Ovary (tissue), 3 donors: ENCODE data around the gene AIPL1.

Experiments used
- CTCF ChIP-seq, 3 donors: fragments of 450-650 bp in 2 of 3; fragments of 200-600 bp in 1 of 3; IDR thresholded peaks; one replicate each; pipeline versions ENCODE4 v1.5.1 to v1.8.0; 2016 to 2022; ENCODE audit warnings: antibody characterized with exemption in 3 of 3, mild to moderate bottlenecking in 1 of 3
- EP300 ChIP-seq: sonication (generic); formaldehyde crosslinking; IDR thresholded peaks from one replicate; pipeline ENCODE4 v1.6.1; 2017; ENCODE audit warnings: antibody characterized with exemption
- donor health status: DM: no; HTN: no; CAD: no.

GRCh38 chr17:6460531-6461161 lies 25.7 kb upstream of the AIPL1 start:
- no peak for TF ChIP-seq EP300
- no peak for TF ChIP-seq CTCF (IDR thresholded peaks at IDR 0.05)
